HL-60 (cell line): ENCODE results near the gene PEAK3.

Experiments
- CTCF ChIP-seq: IDR thresholded peaks from one replicate; pipeline ENCODE4 v1.5.1; 2011; ENCODE audit warnings: low read length, control low read depth, inconsistent platforms; ENCODE audit not compliant: insufficient read depth
- GABPA ChIP-seq: IDR thresholded peaks from 2 replicates; pipeline ENCODE4 v1.6.1; 2012; ENCODE audit warnings: low read depth
- POLR2AphosphoS5 ChIP-seq: IDR thresholded peaks from 2 replicates; pipeline ENCODE4 v1.6.1; 2012; ENCODE audit warnings: low read depth
- REST ChIP-seq: IDR thresholded peaks from 2 replicates; pipeline ENCODE4 v1.6.1; 2012; ENCODE audit warnings: low read depth; ENCODE audit not compliant: insufficient replicate concordance

GRCh38 chr19:2311093-2311492 is 29.1 kb upstream of the PEAK3 start:
- no peak for TF ChIP-seq CTCF
- no peak for TF ChIP-seq POLR2AphosphoS5
- no peak for TF ChIP-seq GABPA
- no peak for TF ChIP-seq REST
